Liver (tissue), 9 donors: ENCODE data around the gene FECH. TPM values are rescaled to one million over a fixed set of nuclear protein-coding genes. Genes with fewer than 3 reads are reported as not detected.

Experiments used
- DNase-seq: peaks from one replicate; pipeline ENCODE4 v3.0.0-alpha.2; 2017; ENCODE audit warnings: low spot score
- H3K27ac ChIP-seq, 2 donors: one replicate each; pipeline ENCODE4 v1.7.0; 2013; ENCODE audit warnings: inconsistent platforms in 2 of 2, low read length in 2 of 2, control low read depth in 1 of 2, low read depth in 1 of 2, mild to moderate bottlenecking in 1 of 2
- H3K27me3 ChIP-seq, 4 donors: one replicate each; pipeline versions ENCODE4 v1.6.1 to v1.7.0; 2013; ENCODE audit warnings: low read length in 3 of 4, inconsistent platforms in 1 of 4, mild to moderate bottlenecking in 1 of 4, moderate library complexity in 1 of 4; ENCODE audit not compliant: control insufficient read depth in 4 of 4, insufficient read depth in 4 of 4
- H3K36me3 ChIP-seq, 4 donors: one replicate each; pipeline versions ENCODE4 v1.6.1 to v1.7.0; 2013; ENCODE audit warnings: low read length in 3 of 4, mild to moderate bottlenecking in 3 of 4, low read depth in 1 of 4, moderate library complexity in 1 of 4; ENCODE audit not compliant: control insufficient read depth in 4 of 4, insufficient read depth in 3 of 4
- H3K4me1 ChIP-seq, 4 donors: one replicate each; pipeline versions ENCODE4 v1.6.1 to v1.7.0; 2013; ENCODE audit warnings: low read length in 3 of 4, mild to moderate bottlenecking in 3 of 4, moderate library complexity in 1 of 4; ENCODE audit not compliant: control insufficient read depth in 4 of 4, insufficient read depth in 4 of 4
- H3K4me3 ChIP-seq, 3 donors: one replicate each; pipeline versions ENCODE4 v1.6.1 to v1.7.0; 2013; ENCODE audit warnings: low read length in 3 of 3, control low read depth in 1 of 3, low read depth in 1 of 3, mild to moderate bottlenecking in 1 of 3
- H3K9ac ChIP-seq, 2 donors: one replicate each; pipeline ENCODE4 v1.7.0; 2013; ENCODE audit warnings: low read length in 2 of 2, mild to moderate bottlenecking in 2 of 2, moderate library complexity in 2 of 2, control low read depth in 1 of 2, low read depth in 1 of 2
- H3K9me3 ChIP-seq, 4 donors: one replicate each; pipeline versions ENCODE4 v1.6.1 to v1.7.0; 2013; ENCODE audit warnings: low read length in 3 of 4; ENCODE audit not compliant: control insufficient read depth in 4 of 4
- FOXA1 ChIP-seq: IDR thresholded peaks from 2 replicates; pipeline ENCODE4 v1.6.1; 2016; ENCODE audit warnings: antibody characterized with exemption
- FOXA2 ChIP-seq: IDR thresholded peaks from 2 replicates; pipeline ENCODE4 v1.6.1; 2016; ENCODE audit warnings: antibody characterized with exemption
- GABPA ChIP-seq, 2 donors: IDR thresholded peaks in 1 of 2; conservative IDR thresholded peaks in 1 of 2; 2 replicates each; pipeline ENCODE4 v1.6.1; 2016; ENCODE audit warnings: antibody characterized with exemption in 2 of 2, mild to moderate bottlenecking in 1 of 2, moderate library complexity in 1 of 2
- HNF4A ChIP-seq, 2 donors: conservative IDR thresholded peaks; 2 replicates each; pipeline ENCODE4 v1.6.1; 2016; ENCODE audit warnings: antibody characterized with exemption in 2 of 2, mild to moderate bottlenecking in 2 of 2
- HNF4G ChIP-seq: IDR thresholded peaks from 2 replicates; pipeline ENCODE4 v1.6.1; 2016; ENCODE audit warnings: antibody characterized with exemption
- JUND ChIP-seq, 2 donors: IDR thresholded peaks; 2 replicates each; pipeline ENCODE4 v1.6.1; 2016; ENCODE audit warnings: antibody characterized with exemption in 2 of 2
- NR2F2 ChIP-seq: IDR thresholded peaks from 2 replicates; pipeline ENCODE4 v1.6.1; 2016; ENCODE audit warnings: antibody characterized with exemption
- RAD21 ChIP-seq, 2 donors: IDR thresholded peaks; 2 replicates each; pipeline ENCODE4 v1.6.1; 2016; ENCODE audit warnings: antibody characterized with exemption in 2 of 2, mild to moderate bottlenecking in 2 of 2
- RXRA ChIP-seq, 2 donors: IDR thresholded peaks; 2 replicates each; pipeline ENCODE4 v1.6.1; 2017 to 2018; ENCODE audit warnings: antibody characterized with exemption in 2 of 2, mild to moderate bottlenecking in 1 of 2
- SP1 ChIP-seq: IDR thresholded peaks from 2 replicates; pipeline ENCODE4 v1.6.1; 2018; ENCODE audit warnings: antibody characterized with exemption, mild to moderate bottlenecking
- TAF1 ChIP-seq: conservative IDR thresholded peaks from 2 replicates; pipeline ENCODE4 v1.6.1; 2016; ENCODE audit warnings: antibody characterized with exemption, mild to moderate bottlenecking
- YY1 ChIP-seq: IDR thresholded peaks from 2 replicates; pipeline ENCODE4 v1.6.1; 2016; ENCODE audit warnings: antibody characterized with exemption, mild to moderate bottlenecking
- WGBS: extraction: QIAGEN DNeasy Blood & Tissue Kit; methylation state at CpG from one replicate; pipeline ENCODE4 v1.1.7; 2013; 5-methylcytosine and 5-hydroxymethylcytosine counted together
- polyA plus RNA-seq, 2 donors: library from polyadenylated mRNA; stranded (reverse) in 1 of 2; unstranded in 1 of 2; fragments of 200-250 nt in 1 of 2; fragments of >200 nt in 1 of 2; fragmentation: Nextera tagmentation in 1 of 2; extraction: Ambion mirVana in 1 of 2; gene quantifications; one replicate each; pipeline versions ENCODE4 v1.2.1 to v1.2.3, GENCODE V29; 2013 to 2015
- total RNA-seq, 2 donors: library from RNA; depleted of rRNA; stranded (reverse); fragments of >200 nt; gene quantifications; one replicate each; pipeline ENCODE4 v1.2.3, GENCODE V29; 2014
- TF ChIP-seq, protein P1 (sequence below): IDR thresholded peaks from 2 replicates; pipeline ENCODE4 v1.6.1; 2016; ENCODE audit warnings: antibody characterized with exemption, mild to moderate bottlenecking
- TF ChIP-seq, protein P2 (sequence below): IDR thresholded peaks from 2 replicates; pipeline ENCODE4 v1.6.1; 2016; ENCODE audit warnings: antibody characterized with exemption
- TF ChIP-seq, protein P3 (sequence below): fragments of 150-350 bp; IDR thresholded peaks from 2 replicates; pipeline ENCODE4 v1.5.1; 2017; ENCODE audit warnings: improper control_type of control experiment, low read depth, low read length; ENCODE audit not compliant: missing input control
- donor health status: healthy.
- donor health status: healthy.
- donor health status: healthy.
- donor health status: healthy.
- donor health status: healthy.

The FECH gene
- total and polyA plus RNA-seq, 4 donors, result 13.8 to 1,262 (median 42.1) TPM

DNA sequence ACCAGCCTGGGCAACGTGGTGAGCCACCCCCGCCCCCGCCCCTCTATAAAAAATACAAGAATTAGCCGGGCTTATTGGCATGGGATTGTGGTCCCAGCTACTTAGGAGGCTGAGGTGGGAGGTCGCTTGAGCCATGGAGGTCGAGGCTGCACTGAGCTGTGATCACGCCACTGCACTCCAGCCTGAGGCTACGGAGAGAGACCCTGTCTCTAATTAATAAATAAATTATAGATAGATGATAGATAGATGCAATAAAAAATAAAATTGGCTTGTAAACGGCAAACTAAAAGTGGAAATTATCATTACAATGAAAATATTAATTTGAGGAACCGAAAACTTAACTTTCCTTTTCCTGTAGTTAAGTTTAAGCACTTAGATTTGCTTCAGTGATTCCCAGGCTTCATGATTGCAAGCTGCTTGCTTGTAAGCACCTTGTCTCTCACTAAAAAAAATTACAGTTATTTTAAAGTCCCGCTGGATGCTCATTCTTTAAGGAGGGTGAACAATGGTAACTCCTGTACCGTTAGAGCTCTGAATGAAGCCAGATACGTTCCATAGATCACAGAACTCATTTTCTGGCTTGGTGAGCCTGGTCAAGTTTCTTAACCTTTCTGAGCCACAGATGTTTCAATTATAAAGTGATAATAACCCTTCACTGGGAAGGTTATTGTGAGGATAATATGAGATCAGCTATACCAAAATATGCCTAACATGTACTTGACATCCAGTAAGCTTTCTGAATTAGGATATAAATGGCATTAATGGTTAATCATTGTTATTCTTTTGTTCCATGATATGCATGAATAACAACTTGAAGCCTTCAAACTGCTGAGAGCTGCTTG, 44.5 kb upstream of the FECH start:
- Histone ChIP-seq H3K27ac (peak overlapping the region; percentile 51 to 85), H3K4me3 (peak overlapping the region; percentile 82 to 86 (median 83))

DNA sequence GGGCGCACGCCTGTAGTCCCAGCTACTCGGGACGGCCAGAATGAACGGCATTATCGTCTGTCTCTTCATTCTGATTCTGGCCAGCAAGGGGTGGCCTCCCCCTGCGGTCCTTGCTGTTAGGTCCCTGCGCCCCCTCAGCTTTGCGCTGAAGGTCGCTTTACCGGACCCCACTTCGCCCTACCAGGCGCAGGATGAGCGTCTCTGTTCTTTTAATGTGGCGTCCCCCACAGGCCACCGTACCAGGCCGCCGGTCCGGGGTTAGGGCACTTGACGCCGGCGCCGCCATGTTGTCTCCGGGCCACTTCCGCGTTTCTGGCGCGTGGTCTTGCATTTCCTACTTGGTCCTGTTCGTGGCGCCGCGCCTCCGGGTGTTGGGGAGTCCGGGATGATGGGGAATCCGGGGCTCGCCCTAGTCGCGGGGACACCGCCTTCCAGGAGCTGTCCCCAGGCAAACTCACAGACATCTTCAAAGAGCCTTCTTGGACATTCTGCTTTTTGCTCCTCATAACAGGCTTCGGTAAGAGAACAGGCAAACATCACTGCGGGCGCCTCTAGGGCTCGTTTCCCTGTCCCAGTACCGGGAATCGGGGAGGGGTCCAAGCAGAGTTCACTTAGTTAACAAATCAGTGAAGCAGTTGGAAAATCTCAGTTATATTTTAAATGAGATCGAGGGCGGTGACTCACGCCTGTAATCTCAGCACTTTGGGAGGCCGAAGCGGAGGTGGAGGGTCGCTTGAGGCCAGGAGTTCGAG, 43.7 kb upstream of the FECH start:
- WGBS, result 5% methylated on average over 52 of the region's 52 CpGs
- H3K27ac ChIP-seq, result peak overlapping the region; percentile 51 to 85
- H3K36me3 ChIP-seq, result no peaks in the 10 kb centered on the region
- TF ChIP-seq JUND (IDR thresholded peaks at IDR 0.05) (no peak), GABPA (IDR thresholded peaks at IDR 0.05 in 1 of 2, conservative IDR thresholded peaks at IDR 0.05 in 1 of 2) (peak; percentile 15 to 87), NR2F2 (peak; percentile 88), YY1 (peak; percentile 100), FOXA1 (no peak), FOXA2 (no peak), RAD21 (IDR thresholded peaks at IDR 0.05) (peak; percentile 86 to 93), TAF1 (no peak), RXRA (IDR thresholded peaks at IDR 0.05) (peak; percentile 66 to 85)
- TF ChIP-seq, protein P1, sequence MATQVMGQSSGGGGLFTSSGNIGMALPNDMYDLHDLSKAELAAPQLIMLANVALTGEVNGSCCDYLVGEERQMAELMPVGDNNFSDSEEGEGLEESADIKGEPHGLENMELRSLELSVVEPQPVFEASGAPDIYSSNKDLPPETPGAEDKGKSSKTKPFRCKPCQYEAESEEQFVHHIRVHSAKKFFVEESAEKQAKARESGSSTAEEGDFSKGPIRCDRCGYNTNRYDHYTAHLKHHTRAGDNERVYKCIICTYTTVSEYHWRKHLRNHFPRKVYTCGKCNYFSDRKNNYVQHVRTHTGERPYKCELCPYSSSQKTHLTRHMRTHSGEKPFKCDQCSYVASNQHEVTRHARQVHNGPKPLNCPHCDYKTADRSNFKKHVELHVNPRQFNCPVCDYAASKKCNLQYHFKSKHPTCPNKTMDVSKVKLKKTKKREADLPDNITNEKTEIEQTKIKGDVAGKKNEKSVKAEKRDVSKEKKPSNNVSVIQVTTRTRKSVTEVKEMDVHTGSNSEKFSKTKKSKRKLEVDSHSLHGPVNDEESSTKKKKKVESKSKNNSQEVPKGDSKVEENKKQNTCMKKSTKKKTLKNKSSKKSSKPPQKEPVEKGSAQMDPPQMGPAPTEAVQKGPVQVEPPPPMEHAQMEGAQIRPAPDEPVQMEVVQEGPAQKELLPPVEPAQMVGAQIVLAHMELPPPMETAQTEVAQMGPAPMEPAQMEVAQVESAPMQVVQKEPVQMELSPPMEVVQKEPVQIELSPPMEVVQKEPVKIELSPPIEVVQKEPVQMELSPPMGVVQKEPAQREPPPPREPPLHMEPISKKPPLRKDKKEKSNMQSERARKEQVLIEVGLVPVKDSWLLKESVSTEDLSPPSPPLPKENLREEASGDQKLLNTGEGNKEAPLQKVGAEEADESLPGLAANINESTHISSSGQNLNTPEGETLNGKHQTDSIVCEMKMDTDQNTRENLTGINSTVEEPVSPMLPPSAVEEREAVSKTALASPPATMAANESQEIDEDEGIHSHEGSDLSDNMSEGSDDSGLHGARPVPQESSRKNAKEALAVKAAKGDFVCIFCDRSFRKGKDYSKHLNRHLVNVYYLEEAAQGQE, result peak; percentile 61
- TF ChIP-seq, protein P2, sequence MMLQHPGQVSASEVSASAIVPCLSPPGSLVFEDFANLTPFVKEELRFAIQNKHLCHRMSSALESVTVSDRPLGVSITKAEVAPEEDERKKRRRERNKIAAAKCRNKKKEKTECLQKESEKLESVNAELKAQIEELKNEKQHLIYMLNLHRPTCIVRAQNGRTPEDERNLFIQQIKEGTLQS, result peak; percentile 49
- TF ChIP-seq, protein P3, sequence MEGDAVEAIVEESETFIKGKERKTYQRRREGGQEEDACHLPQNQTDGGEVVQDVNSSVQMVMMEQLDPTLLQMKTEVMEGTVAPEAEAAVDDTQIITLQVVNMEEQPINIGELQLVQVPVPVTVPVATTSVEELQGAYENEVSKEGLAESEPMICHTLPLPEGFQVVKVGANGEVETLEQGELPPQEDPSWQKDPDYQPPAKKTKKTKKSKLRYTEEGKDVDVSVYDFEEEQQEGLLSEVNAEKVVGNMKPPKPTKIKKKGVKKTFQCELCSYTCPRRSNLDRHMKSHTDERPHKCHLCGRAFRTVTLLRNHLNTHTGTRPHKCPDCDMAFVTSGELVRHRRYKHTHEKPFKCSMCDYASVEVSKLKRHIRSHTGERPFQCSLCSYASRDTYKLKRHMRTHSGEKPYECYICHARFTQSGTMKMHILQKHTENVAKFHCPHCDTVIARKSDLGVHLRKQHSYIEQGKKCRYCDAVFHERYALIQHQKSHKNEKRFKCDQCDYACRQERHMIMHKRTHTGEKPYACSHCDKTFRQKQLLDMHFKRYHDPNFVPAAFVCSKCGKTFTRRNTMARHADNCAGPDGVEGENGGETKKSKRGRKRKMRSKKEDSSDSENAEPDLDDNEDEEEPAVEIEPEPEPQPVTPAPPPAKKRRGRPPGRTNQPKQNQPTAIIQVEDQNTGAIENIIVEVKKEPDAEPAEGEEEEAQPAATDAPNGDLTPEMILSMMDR, result peak; percentile 68

More for the DNA sequence above, 44.5 kb upstream of the FECH start:
- WGBS, result 57% methylated on average over 13 of the region's 13 CpGs
- no peak for DNase-seq
- TF ChIP-seq NR2F2, result no peak
- TF ChIP-seq RXRA (IDR thresholded peaks at IDR 0.05), result no peak
- no peak for TF ChIP-seq JUND (IDR thresholded peaks at IDR 0.05)
- TF ChIP-seq FOXA2, result no peak
- TF ChIP-seq HNF4A (conservative IDR thresholded peaks at IDR 0.05), result no peak
- TF ChIP-seq SP1, result no peak
- TF ChIP-seq, protein P1, result no peak
- no peak for TF ChIP-seq RAD21 (IDR thresholded peaks at IDR 0.05)
- no peak for TF ChIP-seq HNF4G
- TF ChIP-seq, protein P2, result no peak
- TF ChIP-seq YY1, result no peak
- Histone ChIP-seq H3K36me3 (no peaks in the 10 kb centered on the region), H3K9ac (peak overlapping the region; percentile 57 to 74), H3K4me1 (peaks cover 0 to 10% (median 3%) of the 10 kb centered on the region in 4 donors), H3K9me3 (no peaks in the 10 kb centered on the region), H3K27me3 (no peaks in the 10 kb centered on the region)

More for the DNA sequence above, 43.7 kb upstream of the FECH start:
- H3K27me3 ChIP-seq, result no peaks in the 10 kb centered on the region
- no peaks in the 10 kb centered on the region for H3K9me3 ChIP-seq
- DNase-seq, result peak; percentile 94
- peaks cover 0 to 10% (median 3%) of the 10 kb centered on the region in 4 donors for H3K4me1 ChIP-seq
- H3K9ac ChIP-seq, result peak overlapping the region; percentile 62 to 76
- H3K4me3 ChIP-seq, result peak overlapping the region; percentile 82 to 86 (median 83)
